Mesenchymal stem cell (in vitro differentiated cells and primary cell): ENCODE data around the gene ATP1A2.
A peak's percentile ranks its signal among the peaks of the same experiment; 100 is the strongest.

Experiments
- DNase-seq: peaks from one replicate; pipeline ENCODE4 v3.0.0-alpha.2; 2013
- H2AFZ ChIP-seq: one replicate; pipeline ENCODE4 v1.6.1; 2013; ENCODE audit warnings: low read depth, mild to moderate bottlenecking, control low read depth, inconsistent platforms, low read length, moderate library complexity
- H2AK5ac ChIP-seq: 2 replicates; pipeline ENCODE4 v1.6.1; 2013; ENCODE audit warnings: low read length, moderate library complexity, mild to moderate bottlenecking, inconsistent platforms; ENCODE audit not compliant: severe bottlenecking
- H2BK120ac ChIP-seq: one replicate; pipeline ENCODE4 v1.6.1; 2013; ENCODE audit warnings: low read depth, mild to moderate bottlenecking, inconsistent platforms, low read length, moderate library complexity
- H2BK12ac ChIP-seq, 2 experiments: one replicate each; pipeline ENCODE4 v1.6.1; 2013; ENCODE audit warnings: inconsistent platforms in 2 of 2, low read length in 2 of 2, mild to moderate bottlenecking in 2 of 2, moderate library complexity in 2 of 2, control low read depth in 1 of 2
- H2BK15ac ChIP-seq: one replicate; pipeline ENCODE4 v1.6.1; 2013; ENCODE audit warnings: mild to moderate bottlenecking, low read depth, inconsistent platforms; ENCODE audit not compliant: poor library complexity, severe bottlenecking
- H2BK5ac ChIP-seq: 2 replicates; pipeline ENCODE4 v1.6.1; 2013; ENCODE audit warnings: low read depth, mild to moderate bottlenecking, low read length, control low read depth, inconsistent platforms; ENCODE audit not compliant: poor library complexity, severe bottlenecking
- H3K14ac ChIP-seq, 2 experiments: one replicate each; pipeline ENCODE4 v1.6.1; 2013; ENCODE audit warnings: inconsistent platforms in 2 of 2, low read length in 2 of 2, control low read depth in 1 of 2, mild to moderate bottlenecking in 1 of 2, moderate library complexity in 1 of 2
- H3K18ac ChIP-seq, 2 experiments: one replicate each; pipeline ENCODE4 v1.6.1; 2013; ENCODE audit warnings: inconsistent platforms in 2 of 2, low read length in 2 of 2, control low read depth in 1 of 2, low read depth in 1 of 2, mild to moderate bottlenecking in 1 of 2
- H3K23ac ChIP-seq, 2 experiments: one replicate each; pipeline ENCODE4 v1.6.1; 2013; ENCODE audit warnings: inconsistent platforms in 2 of 2, low read length in 2 of 2, mild to moderate bottlenecking in 2 of 2, moderate library complexity in 2 of 2, control low read depth in 1 of 2
- H3K27ac ChIP-seq: 2 replicates; pipeline ENCODE4 v1.5.1; 2013; ENCODE audit warnings: mild to moderate bottlenecking, moderate library complexity, low read length, control low read depth, inconsistent platforms; ENCODE audit not compliant: poor library complexity, severe bottlenecking
- H3K27me3 ChIP-seq, 2 experiments: 2 replicates each; pipeline versions ENCODE4 v1.6.1 to v1.7.0; 2013; ENCODE audit warnings: low read length in 2 of 2, mild to moderate bottlenecking in 2 of 2, moderate library complexity in 2 of 2, control low read depth in 1 of 2, inconsistent platforms in 1 of 2; ENCODE audit not compliant: control insufficient read depth in 1 of 2, insufficient read depth in 1 of 2
- H3K36me3 ChIP-seq, 2 experiments: 2 replicates each; pipeline versions ENCODE4 v1.6.1 to v1.7.0; 2013; ENCODE audit warnings: low read length in 2 of 2, control low read depth in 1 of 2, inconsistent platforms in 1 of 2, low read depth in 1 of 2, mild to moderate bottlenecking in 1 of 2; ENCODE audit not compliant: insufficient read depth in 2 of 2, control insufficient read depth in 1 of 2
- H3K4ac ChIP-seq, 2 experiments: one replicate each; pipeline ENCODE4 v1.6.1; 2013; ENCODE audit warnings: inconsistent platforms in 2 of 2, low read length in 2 of 2, mild to moderate bottlenecking in 2 of 2, moderate library complexity in 2 of 2, control low read depth in 1 of 2, low read depth in 1 of 2
- H3K4me1 ChIP-seq: 2 replicates; pipeline ENCODE4 v1.6.1; 2013; ENCODE audit warnings: low read depth, low read length, control low read depth; ENCODE audit not compliant: control insufficient read depth, insufficient read depth
- H3K4me2 ChIP-seq: 2 replicates; pipeline ENCODE4 v1.6.1; 2013; ENCODE audit warnings: low read length, mild to moderate bottlenecking, inconsistent platforms; ENCODE audit not compliant: poor library complexity, severe bottlenecking
- H3K4me3 ChIP-seq, 2 experiments: 2 replicates each; pipeline versions ENCODE4 v1.5.1 to v1.7.0; 2013; ENCODE audit warnings: low read length in 2 of 2, mild to moderate bottlenecking in 2 of 2, control low read depth in 1 of 2, low read depth in 1 of 2; ENCODE audit not compliant: insufficient read depth in 1 of 2
- H3K79me1 ChIP-seq: replicated peaks from 2 replicates; pipeline ENCODE4 v1.6.1; 2013; ENCODE audit warnings: mild to moderate bottlenecking, control low read depth, low read length, inconsistent platforms; ENCODE audit not compliant: poor library complexity, severe bottlenecking
- H3K9ac ChIP-seq: 2 replicates; pipeline ENCODE4 v1.7.0; 2013; ENCODE audit warnings: mild to moderate bottlenecking, low read length, moderate library complexity
- H3K9me3 ChIP-seq: 2 replicates; pipeline ENCODE4 v1.7.0; 2013; ENCODE audit warnings: mild to moderate bottlenecking, low read length; ENCODE audit not compliant: control insufficient read depth
- H4K8ac ChIP-seq: one replicate; pipeline ENCODE4 v1.6.1; 2013; ENCODE audit warnings: inconsistent platforms, mild to moderate bottlenecking, low read length, moderate library complexity
- H4K91ac ChIP-seq: one replicate; pipeline ENCODE4 v1.6.1; 2013; ENCODE audit warnings: mild to moderate bottlenecking, low read length, inconsistent platforms
- WGBS: methylation state at CpG from one replicate; pipeline ENCODE4 v1.1.7; 2013; ENCODE audit warnings: mixed read lengths; 5-methylcytosine and 5-hydroxymethylcytosine counted together

Gene ATP1A2

GRCh38 chr1:160082926-160083325, 32.6 kb upstream of the ATP1A2 start:
- H2AK5ac ChIP-seq = no peak overlapping the region
- H3K4me3 ChIP-seq = no peak overlapping the region
- DNase-seq = no peak
- peaks cover 0 to 14% of the 10 kb centered on the region in 2 experiments for H3K36me3 ChIP-seq
- no peak overlapping the region for H3K27ac ChIP-seq
- no peak overlapping the region for H2BK120ac ChIP-seq
- no peak overlapping the region for H3K4me2 ChIP-seq
- no peak overlapping the region for H3K23ac ChIP-seq
- no peak overlapping the region for H3K4ac ChIP-seq
- H2BK15ac ChIP-seq = no peak overlapping the region
- no peak overlapping the region for H2AFZ ChIP-seq
- no peaks in the 10 kb centered on the region for H3K9me3 ChIP-seq
- H3K27me3 ChIP-seq = peaks cover 54% of the 10 kb centered on the region in 2 experiments
- H3K14ac ChIP-seq = no peak overlapping the region
- H3K4me1 ChIP-seq = peaks cover 7% of the 10 kb centered on the region
- H4K8ac ChIP-seq = no peak overlapping the region
- H3K9ac ChIP-seq = no peak overlapping the region
- 59% methylated on average over 3 of the region's 3 CpGs for WGBS
- no peak overlapping the region for H2BK5ac ChIP-seq
- no peak overlapping the region for H2BK12ac ChIP-seq
- H4K91ac ChIP-seq = no peak overlapping the region
- no peak overlapping the region for H3K18ac ChIP-seq
- no peaks in the 10 kb centered on the region for H3K79me1 ChIP-seq

- Histone ChIP-seq H3K4ac (no peak overlapping the region), H2BK12ac (no peak overlapping the region), H3K4me3 (peak overlapping the region in 1 of 2 experiments; percentile 70), H3K9me3 (no peaks in the 10 kb centered on the region), H3K36me3 (peaks cover 0 to 17% of the 10 kb centered on the region in 2 experiments), H2BK15ac (no peak overlapping the region), H3K18ac (no peak overlapping the region), H3K4me2 (no peak overlapping the region), H2BK5ac (no peak overlapping the region), H3K9ac (no peak overlapping the region), H2AK5ac (no peak overlapping the region), H4K91ac (no peak overlapping the region), H4K8ac (no peak overlapping the region), H3K27ac (no peak overlapping the region), H3K4me1 (peaks cover 7% of the 10 kb centered on the region), H3K14ac (peak overlapping the region in 1 of 2 experiments; percentile 36), H3K23ac (no peak overlapping the region), H2BK120ac (no peak overlapping the region), H3K79me1 (no peaks in the 10 kb centered on the region), H2AFZ (peak overlapping the region; percentile 72), H3K27me3 (peaks cover 48 to 54% of the 10 kb centered on the region in 2 experiments)
- 39% methylated on average over 94 of the region's 96 CpGs for whole genome bisulfite sequencing
- peak; percentile 33 for DNase-seq
These were observed 31.4 kb upstream of the ATP1A2 start for GRCh38 chr1:160083968-160084770.

- Histone ChIP-seq H2BK5ac (no peak overlapping the region), H3K18ac (no peak overlapping the region), H3K23ac (no peak overlapping the region), H4K8ac (no peak overlapping the region), H2AFZ (no peak overlapping the region), H2BK120ac (no peak overlapping the region), H3K27me3 (peaks cover 43 to 48% of the 10 kb centered on the region in 2 experiments), H3K4me3 (no peak overlapping the region), H2AK5ac (no peak overlapping the region), H3K27ac (no peak overlapping the region), H2BK15ac (no peak overlapping the region), H3K14ac (no peak overlapping the region), H4K91ac (no peak overlapping the region), H3K79me1 (no peaks in the 10 kb centered on the region), H3K9ac (no peak overlapping the region), H3K4me1 (peaks cover 7% of the 10 kb centered on the region), H2BK12ac (no peak overlapping the region), H3K9me3 (no peaks in the 10 kb centered on the region), H3K4me2 (no peak overlapping the region), H3K36me3 (peaks cover 0 to 22% of the 10 kb centered on the region in 2 experiments), H3K4ac (no peak overlapping the region)
- 91% methylated on average over 27 of the region's 30 CpGs for WGBS
- DNase-seq = no peak
These were observed 30.7 kb upstream of the ATP1A2 start for GRCh38 chr1:160084771-160085321.

GRCh38 chr1:160085686-160086455, 29.7 kb upstream of the ATP1A2 start:
- H2AFZ ChIP-seq = no peak overlapping the region
- peaks cover 33 to 38% of the 10 kb centered on the region in 2 experiments for H3K27me3 ChIP-seq
- H3K4me1 ChIP-seq = peaks cover 7% of the 10 kb centered on the region
- H2AK5ac ChIP-seq = no peak overlapping the region
- no peak overlapping the region for H3K4ac ChIP-seq
- peaks cover 0 to 27% of the 10 kb centered on the region in 2 experiments for H3K36me3 ChIP-seq
- no peak overlapping the region for H4K8ac ChIP-seq
- H4K91ac ChIP-seq = no peak overlapping the region
- DNase-seq = peak; percentile 70
- no peak overlapping the region for H2BK5ac ChIP-seq
- H2BK120ac ChIP-seq = no peak overlapping the region
- no peak overlapping the region for H2BK15ac ChIP-seq
- H3K9ac ChIP-seq = no peak overlapping the region
- peak overlapping the region in 1 of 2 experiments; percentile 9 for H3K23ac ChIP-seq
- H3K9me3 ChIP-seq = no peaks in the 10 kb centered on the region
- H3K18ac ChIP-seq = no peak overlapping the region
- no peak overlapping the region for H2BK12ac ChIP-seq
- no peak overlapping the region for H3K4me3 ChIP-seq
- H3K4me2 ChIP-seq = no peak overlapping the region
- no peaks in the 10 kb centered on the region for H3K79me1 ChIP-seq
- no peak overlapping the region for H3K14ac ChIP-seq
- no peak overlapping the region for H3K27ac ChIP-seq
- WGBS = 41% methylated on average over 17 of the region's 19 CpGs
